NCI-H748 treated with DMSO at 0.1 percent for 48 hours (cell line): ENCODE measurements around the gene NDUFS4.
"Not testable (repeated sequence)": the region's sequence is repeated elsewhere in the genome, so short reads cannot be mapped to it uniquely, and the experiment has no call there.

Source experiments
- DNase-seq: peaks from one replicate; lab custom pipeline; 2025; lab: John Stamatoyannopoulos, UW

NDUFS4 gene

DNA sequence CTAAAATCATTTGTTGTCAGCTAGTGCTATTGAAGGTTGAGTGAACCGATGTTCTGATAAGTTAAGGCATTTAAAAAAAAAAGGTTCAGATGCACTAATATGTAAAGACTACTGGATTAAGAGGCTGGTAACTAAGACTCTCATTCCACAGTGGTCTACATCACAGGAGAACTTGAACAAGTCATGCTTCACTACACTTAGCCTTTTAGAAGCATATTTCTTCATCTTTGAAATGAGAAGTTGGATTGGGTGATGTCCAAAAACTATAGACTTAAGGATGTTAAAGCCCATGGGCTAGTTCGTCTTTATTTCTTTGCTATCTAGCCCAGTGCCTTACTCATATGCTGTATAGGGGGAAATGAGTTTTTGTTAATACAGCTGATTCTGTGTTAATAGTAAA lies 107.2 kb downstream of the NDUFS4 start:
- DNase-seq = no peak

DNA sequence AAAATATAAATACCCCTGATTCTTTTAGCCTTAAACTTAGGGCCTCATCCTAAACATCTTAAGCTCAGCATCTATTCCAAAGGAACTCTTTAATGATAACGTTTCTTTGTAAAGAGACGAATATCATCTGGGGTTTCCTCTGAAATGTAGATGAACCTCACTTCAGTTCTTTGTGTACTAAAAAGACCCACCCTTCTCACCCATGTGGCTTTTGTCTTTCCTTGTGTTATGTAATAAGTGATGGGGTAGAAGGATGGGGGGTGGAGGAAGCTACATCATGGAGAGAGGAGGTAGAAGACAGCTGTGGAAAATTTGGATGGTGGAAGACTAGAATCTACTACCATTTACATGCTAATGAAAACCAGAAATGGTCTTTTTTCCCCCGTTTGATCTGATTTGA lies 111.0 kb downstream of the NDUFS4 start:
- no peak for DNase-seq

DNA sequence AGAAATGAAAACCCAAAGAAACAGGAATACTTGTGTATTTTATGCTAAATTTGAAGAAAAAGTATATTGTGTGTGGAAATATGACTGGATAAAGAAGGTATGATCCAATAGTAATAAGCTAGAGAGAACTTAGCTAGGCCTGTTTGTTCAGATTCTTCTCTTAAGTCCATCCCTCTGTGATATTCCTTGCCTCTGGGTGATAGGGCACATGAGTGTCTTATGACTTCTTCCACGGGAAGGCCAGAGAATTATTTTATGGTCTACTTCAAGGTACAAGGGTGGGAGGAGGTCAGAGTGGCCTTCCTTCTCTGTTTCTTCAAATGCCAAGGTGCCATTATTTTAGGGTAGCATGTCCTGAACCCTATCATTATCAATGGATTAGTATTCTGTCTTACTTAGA lies 113.7 kb downstream of the NDUFS4 start:
- DNase-seq = no peak

DNA sequence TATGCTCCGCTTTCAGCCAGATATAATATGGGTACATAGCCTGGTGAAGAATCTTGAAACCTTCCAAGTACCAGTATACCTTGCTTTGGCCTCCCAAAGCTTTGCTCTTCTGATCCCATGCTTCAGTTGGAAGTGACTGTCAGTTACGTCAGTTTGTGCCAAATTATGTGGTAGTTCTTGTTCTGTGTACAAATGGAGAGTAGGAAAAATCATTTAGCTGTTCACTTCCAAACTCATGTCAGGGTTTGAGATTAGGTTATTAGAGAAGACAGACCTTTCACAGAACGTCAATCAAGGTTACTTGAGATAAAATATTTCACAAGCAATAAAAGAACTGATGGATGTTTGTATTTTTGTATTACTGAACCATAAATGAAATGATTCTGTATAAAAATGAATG lies 117.2 kb downstream of the NDUFS4 start:
- DNase-seq = no peak

DNA sequence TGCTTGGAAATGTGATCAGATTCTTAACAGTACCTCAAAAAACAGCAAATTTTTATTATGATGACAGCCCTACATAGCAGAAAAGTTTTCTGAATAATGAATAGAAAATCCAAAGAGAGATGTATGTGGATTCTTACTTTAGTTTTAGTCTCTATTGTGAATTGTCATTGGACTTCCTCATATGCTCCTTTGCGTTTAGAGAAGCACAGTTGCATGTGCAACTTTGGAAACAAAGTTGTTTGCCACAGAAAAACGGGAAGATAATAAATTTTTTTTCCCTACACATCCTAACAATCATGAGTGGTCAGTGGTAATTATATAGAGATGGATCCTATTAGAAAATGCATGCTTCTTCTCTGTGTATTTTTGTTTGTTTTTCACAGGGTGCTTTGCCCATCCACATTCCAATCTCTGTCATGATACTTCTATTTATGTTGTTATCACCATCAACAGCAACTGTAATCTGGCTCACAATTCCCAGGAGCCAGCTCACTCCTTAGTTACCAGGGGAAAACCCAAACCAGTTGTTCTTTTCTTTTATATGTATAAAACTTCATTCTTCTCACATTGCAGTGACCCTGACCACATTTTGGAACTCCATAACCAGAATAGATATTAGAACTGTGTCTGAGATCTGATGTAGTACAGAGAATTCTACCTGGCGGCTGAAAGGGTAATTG lies 118.7 kb downstream of the NDUFS4 start:
- DNase-seq = no peak

DNA sequence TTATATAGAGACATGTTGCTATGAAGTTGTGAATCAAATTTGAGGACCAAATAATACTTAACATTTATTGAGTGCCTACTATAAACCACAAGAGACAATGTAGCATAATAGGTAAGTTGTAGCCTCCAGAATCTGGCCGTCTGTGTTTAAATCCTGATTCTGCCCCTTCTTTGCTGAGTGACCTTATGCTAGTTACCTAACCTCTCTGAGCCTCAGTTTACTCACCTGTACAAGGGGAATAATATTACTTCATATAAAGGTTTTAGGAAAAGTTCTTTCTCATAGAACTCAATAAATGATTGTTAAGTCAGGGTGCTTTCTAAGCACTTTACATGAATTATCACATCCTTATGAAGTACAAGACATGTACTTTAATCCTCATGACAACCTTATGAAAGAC lies 120.6 kb downstream of the NDUFS4 start:
- DNase-seq = no peak

DNA sequence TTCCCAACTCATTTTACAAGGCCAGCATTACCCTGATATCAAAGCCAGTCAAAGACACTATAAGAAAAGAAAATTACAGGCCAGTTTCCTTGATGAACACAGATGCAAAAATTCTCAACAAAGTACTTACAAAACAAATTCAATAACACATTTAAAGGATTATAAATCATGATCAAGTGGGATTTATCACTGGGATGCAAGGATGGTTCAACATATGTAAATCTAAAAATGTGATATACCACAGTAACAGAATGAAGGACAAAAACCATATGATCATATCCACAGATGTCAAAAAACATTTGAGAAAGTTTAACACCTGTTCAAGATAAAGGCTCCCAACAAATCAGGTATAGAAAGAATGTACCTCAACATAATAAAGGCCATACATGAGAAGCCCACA lies 130.6 kb downstream of the NDUFS4 start:
- no peak for DNase-seq

DNA sequence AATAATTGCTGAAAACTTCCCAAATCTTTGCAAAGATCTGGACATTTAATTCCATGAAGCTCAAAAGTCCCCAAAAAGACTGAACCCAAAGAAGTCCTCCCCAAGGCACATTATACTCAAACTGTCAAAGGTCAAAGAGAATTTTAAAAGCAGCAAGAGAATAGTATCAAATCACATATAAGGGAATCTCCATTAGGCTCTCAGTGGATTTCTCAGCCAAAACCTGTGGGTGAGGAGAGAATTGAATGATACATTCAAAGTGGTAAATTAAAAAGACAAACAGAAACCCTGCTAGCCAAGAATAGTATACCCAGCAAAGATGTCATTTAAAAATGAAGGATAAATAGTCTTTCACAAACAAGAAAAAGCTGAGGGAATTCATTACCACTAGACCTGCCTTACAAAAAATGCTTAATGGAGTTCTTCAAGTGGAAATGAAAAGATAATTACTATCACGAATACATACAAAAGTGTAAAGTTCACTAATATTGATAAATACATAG lies 134.1 kb downstream of the NDUFS4 start:
- DNase-seq = no peak

DNA sequence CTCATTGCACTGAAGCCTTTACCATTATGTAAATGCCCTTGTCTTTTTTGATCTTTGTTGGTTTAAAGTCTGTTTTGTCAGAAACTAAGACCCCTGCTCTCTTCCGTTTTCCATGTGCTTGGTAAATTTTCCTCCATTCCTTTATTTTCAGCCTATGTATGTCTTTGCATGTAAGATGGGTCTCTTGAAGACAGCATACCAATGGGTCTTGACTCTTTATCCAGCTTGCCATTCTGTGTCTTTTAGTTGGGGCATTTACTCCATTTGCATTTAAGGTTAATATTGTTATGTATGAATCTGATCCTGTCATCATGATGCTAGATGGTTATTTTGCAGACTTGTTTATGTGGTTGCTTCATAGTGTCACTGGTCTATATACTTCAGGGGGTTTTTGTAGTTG lies 150.0 kb downstream of the NDUFS4 start:
- DNase-seq = not testable (repeated sequence)

DNA sequence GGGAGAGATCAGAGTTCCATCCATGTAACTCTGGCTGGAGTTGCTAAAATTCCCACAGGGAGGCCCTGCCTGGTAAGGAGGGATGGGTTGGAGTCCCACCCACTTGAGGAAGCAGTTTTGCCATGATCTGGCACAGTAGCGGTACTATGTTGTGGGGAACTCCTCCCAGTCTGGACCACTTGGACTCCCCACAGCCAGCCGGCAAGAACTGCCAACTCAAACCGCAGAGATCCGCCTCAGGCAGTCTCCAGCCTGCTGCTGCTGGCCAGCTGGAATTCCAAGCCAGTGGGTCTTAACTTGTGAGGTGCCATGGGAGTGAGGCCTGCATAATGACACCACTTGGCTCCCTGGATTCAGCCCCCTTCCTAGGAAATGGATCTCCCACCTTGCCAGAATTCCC lies 151.9 kb downstream of the NDUFS4 start:
- DNase-seq = no peak

DNA sequence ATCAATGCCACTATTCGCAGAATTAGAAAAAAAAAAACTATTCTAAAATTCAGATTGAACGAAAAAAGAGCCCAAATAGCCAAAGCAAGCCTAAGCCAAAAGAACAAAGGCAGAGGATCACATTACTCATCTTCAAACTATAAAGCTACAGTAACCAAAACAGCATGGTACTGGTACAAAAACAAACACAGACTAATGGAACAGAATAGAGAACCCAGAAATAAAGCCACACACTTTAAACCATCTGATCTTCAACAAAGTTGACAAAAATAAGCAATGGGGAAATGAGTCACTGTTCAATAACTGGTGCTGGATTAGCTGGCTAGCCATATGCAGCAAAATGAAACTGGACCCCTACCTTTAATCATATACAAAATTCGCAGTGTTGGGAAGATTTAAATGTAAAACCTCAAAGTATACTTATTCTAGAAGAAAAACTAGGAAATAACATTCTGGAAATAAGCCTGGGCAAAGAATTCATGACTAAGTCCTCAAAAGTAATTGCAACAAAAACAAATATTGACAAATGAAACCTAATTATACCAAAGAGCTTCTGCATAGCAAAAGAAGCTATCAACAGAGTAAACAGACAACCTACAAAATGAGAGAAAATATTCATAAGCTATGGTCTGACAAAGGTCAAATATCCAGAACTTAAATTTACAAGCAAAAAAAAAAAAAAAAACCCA lies 153.7 kb downstream of the NDUFS4 start:
- DNase-seq = peak; percentile 88

DNA sequence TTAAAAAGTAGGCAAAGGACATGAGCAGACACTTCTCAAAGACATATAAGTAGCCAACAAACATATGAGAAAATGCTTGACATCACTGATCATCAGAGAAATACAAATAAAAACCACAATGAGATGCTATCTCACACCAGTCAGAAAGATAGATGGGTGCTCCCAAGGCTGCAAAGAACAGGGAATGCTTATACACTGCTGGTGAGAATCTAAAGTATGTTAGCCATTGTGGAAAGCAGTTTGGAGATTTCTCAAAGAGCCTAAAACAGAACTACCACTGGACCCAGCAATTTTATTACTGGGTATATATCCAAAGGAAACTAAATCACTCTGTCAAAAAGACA lies 154.2 kb downstream of the NDUFS4 start:
- DNase-seq = peak; percentile 66

DNA sequence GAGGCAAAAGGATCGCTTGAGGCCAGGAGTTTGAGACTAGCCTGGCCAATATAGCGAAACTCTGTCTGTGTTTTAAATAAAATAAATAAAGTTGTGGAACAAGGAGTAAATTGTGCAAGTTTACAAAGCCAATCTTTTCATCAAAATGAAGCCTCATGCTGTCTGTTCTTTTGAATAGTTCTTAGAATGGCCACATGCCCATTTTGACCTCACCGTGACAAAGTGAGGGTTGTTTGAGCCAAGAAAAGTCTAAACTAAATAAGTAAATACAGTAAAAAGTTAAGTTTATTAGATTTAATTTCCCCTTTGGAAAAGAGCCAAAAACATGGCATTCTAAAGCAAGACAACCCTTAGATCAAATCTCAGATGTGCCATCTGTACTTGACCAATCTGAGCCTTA lies 165.7 kb downstream of the NDUFS4 start:
- no peak for DNase-seq

DNA sequence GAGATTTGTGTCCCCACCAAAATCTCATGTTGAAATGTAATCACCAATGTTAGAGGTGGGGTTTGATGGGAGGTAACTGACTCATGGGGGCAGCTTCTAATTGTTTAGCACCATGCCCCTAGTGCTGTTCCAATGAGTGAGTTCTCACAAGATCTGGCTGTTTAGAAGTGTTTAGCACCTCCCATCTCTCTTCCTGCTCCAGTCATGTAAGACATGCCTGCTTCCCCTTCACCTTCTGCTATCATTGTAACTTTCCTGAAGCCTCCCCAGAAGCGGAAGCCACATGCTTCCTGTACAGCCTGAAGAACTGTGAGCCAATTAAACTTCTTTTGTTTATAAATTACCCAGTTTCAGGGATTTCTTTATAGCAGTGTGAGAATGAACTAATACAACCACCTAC lies 170.5 kb downstream of the NDUFS4 start:
- DNase-seq = no peak
